HUDEP-2 (cell line): ENCODE measurements around the gene C16orf95.
"Not testable (repeated sequence)": the region's sequence is repeated elsewhere in the genome, so short reads cannot be mapped to it uniquely, and the experiment has no call there.

Experiments used
- DNase-seq, 76 experiments: peaks; one replicate each; lab custom pipeline; 2025; ENCODE audit not compliant: unreplicated experiment in 76 of 76; lab: John Stamatoyannopoulos, UW

Gene C16orf95

GRCh38 chr16:87316923-87317749 lies at the start of gene C16orf95:
C16orf95 (minus strand) TSS chr16:87317392; CDS start chr16:87317242, 150 bp downstream.
- peak in 74 of 76 experiments; percentile 62 to 96 (median 91) for DNase-seq

GRCh38 chr16:87366930-87367329 lies 49.7 kb upstream of the C16orf95 start:
- no peak for DNase-seq

- no peak for DNase-seq
Observed at GRCh38 chr16:87366288-87366687, 49.1 kb upstream of the C16orf95 start.

GRCh38 chr16:87365021-87365713 lies 48.0 kb upstream of the C16orf95 start:
- no peak for DNase-seq

GRCh38 chr16:87363771-87364455 lies 46.7 kb upstream of the C16orf95 start:
- no peak for DNase-seq

- DNase-seq: not testable (repeated sequence)
Observed at GRCh38 chr16:87362828-87363559, 45.8 kb upstream of the C16orf95 start.

GRCh38 chr16:87361916-87362619 lies 44.9 kb upstream of the C16orf95 start:
- DNase-seq: no peak

GRCh38 chr16:87360862-87361610 lies 43.8 kb upstream of the C16orf95 start:
- no peak for DNase-seq

- no peak for DNase-seq
Observed at GRCh38 chr16:87359121-87359520, 41.9 kb upstream of the C16orf95 start.

GRCh38 chr16:87358696-87359095 lies 41.5 kb upstream of the C16orf95 start:
- no peak for DNase-seq

- DNase-seq: no peak
Observed at GRCh38 chr16:87358250-87358649, 41.1 kb upstream of the C16orf95 start.

GRCh38 chr16:87356491-87356853 lies 39.3 kb upstream of the C16orf95 start:
- no peak for DNase-seq

- DNase-seq: no peak
Observed at GRCh38 chr16:87353613-87354012, 36.4 kb upstream of the C16orf95 start.

- DNase-seq: no peak
Observed at GRCh38 chr16:87352818-87353217, 35.6 kb upstream of the C16orf95 start.

GRCh38 chr16:87351320-87351698 lies 34.1 kb upstream of the C16orf95 start:
- no peak for DNase-seq

- DNase-seq: no peak
Observed at GRCh38 chr16:87350681-87351319, 33.6 kb upstream of the C16orf95 start.

- DNase-seq: no peak
Observed at GRCh38 chr16:87350031-87350430, 32.8 kb upstream of the C16orf95 start.

GRCh38 chr16:87348616-87349157 lies 31.5 kb upstream of the C16orf95 start:
- DNase-seq: no peak
